OCI-LY3 (cell line): Measurements from ENCODE around the gene CHST12.

Experiments
- H2AFZ ChIP-seq: fragments of 200-600, 300-600 bp; shearing (Covaris generic); 2 replicates; pipeline ENCODE4 v1.6.0; 2014; ENCODE audit warnings: antibody characterized with exemption, low read depth, low read length
- H3K27ac ChIP-seq: fragments of 200-600, 300-600 bp; sonication (generic); 2 replicates; pipeline ENCODE4 v1.5.1; 2014; ENCODE audit warnings: mild to moderate bottlenecking, low read length, moderate library complexity, mixed read lengths
- H3K27me3 ChIP-seq: fragments of 200-600, 300-600 bp; sonication (generic); 2 replicates; pipeline ENCODE4 v1.6.1; 2014; ENCODE audit warnings: low read depth, low read length, mixed read lengths
- H3K36me3 ChIP-seq: fragments of 200-600, 300-600 bp; sonication (generic); replicated peaks from 2 replicates; pipeline ENCODE3; 2014; ENCODE audit warnings: low read depth, low read length, mixed read lengths
- H3K4me1 ChIP-seq: fragments of 300-600, 200-600 bp; sonication (generic); 2 replicates; pipeline ENCODE4 v1.6.1; 2014; ENCODE audit warnings: low read length, mixed read lengths
- H3K4me2 ChIP-seq: fragments of 200-600, 300-600 bp; sonication (generic); 2 replicates; pipeline ENCODE4 v1.6.1; 2014; ENCODE audit warnings: low read length, mixed read lengths
- H3K4me3 ChIP-seq: fragments of 300-600, 200-600 bp; sonication (generic); 2 replicates; pipeline ENCODE4 v1.5.1; 2014; ENCODE audit warnings: antibody characterized with exemption, mild to moderate bottlenecking, low read length, moderate library complexity
- H3K79me2 ChIP-seq: fragments of 300-600, 200-600 bp; shearing (Covaris generic); 2 replicates; pipeline ENCODE4 v1.6.1; 2014; ENCODE audit warnings: mild to moderate bottlenecking, low read length, mixed read lengths
- H3K9ac ChIP-seq: fragments of 300-600, 200-600 bp; shearing (Covaris generic); 2 replicates; pipeline ENCODE4 v1.6.0; 2014; ENCODE audit warnings: mild to moderate bottlenecking, low read length, moderate library complexity
- H3K9me3 ChIP-seq: fragments of 200-600, 300-600 bp; shearing (Covaris generic); 2 replicates; pipeline ENCODE4 v1.6.1; 2014; ENCODE audit warnings: low read length, mixed read lengths; ENCODE audit not compliant: insufficient read depth
- H4K20me1 ChIP-seq: fragments of 200-600, 300-600 bp; sonication (generic); 2 replicates; pipeline ENCODE4 v1.6.1; 2016; ENCODE audit warnings: low read length, mixed read lengths; ENCODE audit not compliant: insufficient read depth
- EZH2phosphoT487 ChIP-seq: fragments of 200-600 bp; shearing (Covaris generic); IDR thresholded peaks from 2 replicates; pipeline ENCODE4 v1.6.1; 2018; ENCODE audit warnings: antibody characterized with exemption, mixed run types, low read depth
- TF ChIP-seq, protein P1 (sequence below): fragments of 200-600, 300-600 bp; sonication (generic); IDR thresholded peaks from 2 replicates; pipeline ENCODE4 v1.5.1; 2014; ENCODE audit warnings: antibody characterized with exemption, low read length, low read depth

CHST12 gene

DNA sequence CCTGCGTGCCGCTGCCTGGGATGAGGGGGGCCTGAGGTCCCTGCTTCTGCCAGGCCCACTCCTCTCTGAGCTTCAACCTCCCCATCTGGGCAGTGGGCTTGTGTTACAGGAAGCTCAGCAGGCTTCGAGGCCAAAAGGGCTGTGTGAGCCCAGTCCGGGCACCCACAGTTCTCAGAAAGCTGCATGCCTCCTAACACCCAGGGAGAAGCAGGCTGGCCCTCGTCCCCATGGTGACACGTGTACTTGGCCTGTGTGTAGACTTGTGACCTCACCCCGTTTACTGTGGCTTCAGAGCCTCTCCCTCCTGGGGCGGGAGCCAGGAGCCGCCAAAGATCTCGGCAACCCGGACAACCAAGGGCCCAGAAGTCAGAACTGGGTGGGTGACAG is 75.0 kb downstream of the CHST12 start:
- H3K4me3 ChIP-seq = no peak overlapping the region
- H3K79me2 ChIP-seq = no peaks in the 10 kb centered on the region
- no peak overlapping the region for H3K4me2 ChIP-seq
- no peaks in the 10 kb centered on the region for H3K27me3 ChIP-seq
- no peak for TF ChIP-seq EZH2phosphoT487
- TF ChIP-seq, protein P1, sequence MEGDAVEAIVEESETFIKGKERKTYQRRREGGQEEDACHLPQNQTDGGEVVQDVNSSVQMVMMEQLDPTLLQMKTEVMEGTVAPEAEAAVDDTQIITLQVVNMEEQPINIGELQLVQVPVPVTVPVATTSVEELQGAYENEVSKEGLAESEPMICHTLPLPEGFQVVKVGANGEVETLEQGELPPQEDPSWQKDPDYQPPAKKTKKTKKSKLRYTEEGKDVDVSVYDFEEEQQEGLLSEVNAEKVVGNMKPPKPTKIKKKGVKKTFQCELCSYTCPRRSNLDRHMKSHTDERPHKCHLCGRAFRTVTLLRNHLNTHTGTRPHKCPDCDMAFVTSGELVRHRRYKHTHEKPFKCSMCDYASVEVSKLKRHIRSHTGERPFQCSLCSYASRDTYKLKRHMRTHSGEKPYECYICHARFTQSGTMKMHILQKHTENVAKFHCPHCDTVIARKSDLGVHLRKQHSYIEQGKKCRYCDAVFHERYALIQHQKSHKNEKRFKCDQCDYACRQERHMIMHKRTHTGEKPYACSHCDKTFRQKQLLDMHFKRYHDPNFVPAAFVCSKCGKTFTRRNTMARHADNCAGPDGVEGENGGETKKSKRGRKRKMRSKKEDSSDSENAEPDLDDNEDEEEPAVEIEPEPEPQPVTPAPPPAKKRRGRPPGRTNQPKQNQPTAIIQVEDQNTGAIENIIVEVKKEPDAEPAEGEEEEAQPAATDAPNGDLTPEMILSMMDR = no peak
- no peaks in the 10 kb centered on the region for H3K36me3 ChIP-seq
- no peak overlapping the region for H2AFZ ChIP-seq
- no peak overlapping the region for H3K27ac ChIP-seq
- no peaks in the 10 kb centered on the region for H3K4me1 ChIP-seq
- no peaks in the 10 kb centered on the region for H4K20me1 ChIP-seq
- H3K9me3 ChIP-seq = no peaks in the 10 kb centered on the region
- no peak overlapping the region for H3K9ac ChIP-seq

DNA sequence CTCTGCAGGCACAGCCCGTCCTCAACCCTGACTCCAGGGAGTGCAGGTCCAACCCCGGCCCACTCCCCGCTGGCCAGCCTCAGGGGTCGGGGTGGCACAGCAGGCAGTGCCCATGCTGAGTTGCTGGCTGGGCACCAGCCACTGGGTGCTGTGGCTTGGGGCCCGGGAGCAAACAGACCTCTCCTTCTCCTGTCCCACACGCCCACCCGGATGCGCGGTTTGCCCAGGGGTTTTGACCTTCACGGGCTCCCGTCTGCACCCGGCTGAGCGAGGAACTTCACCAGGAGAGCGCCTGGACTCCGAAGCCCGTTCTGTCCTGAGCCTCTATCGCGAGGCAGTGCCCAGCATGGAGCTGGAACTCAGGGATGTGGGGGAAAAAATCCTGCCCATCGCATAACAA is 75.4 kb downstream of the CHST12 start:
- Histone ChIP-seq H3K4me3 (no peak overlapping the region), H3K9me3 (no peaks in the 10 kb centered on the region), H2AFZ (no peak overlapping the region), H3K27me3 (no peaks in the 10 kb centered on the region), H3K27ac (no peak overlapping the region), H3K79me2 (no peaks in the 10 kb centered on the region), H3K9ac (no peak overlapping the region), H3K36me3 (no peaks in the 10 kb centered on the region), H3K4me1 (no peaks in the 10 kb centered on the region), H3K4me2 (no peak overlapping the region), H4K20me1 (no peaks in the 10 kb centered on the region)
- TF ChIP-seq, protein P1 = no peak
- TF ChIP-seq EZH2phosphoT487 = no peak

DNA sequence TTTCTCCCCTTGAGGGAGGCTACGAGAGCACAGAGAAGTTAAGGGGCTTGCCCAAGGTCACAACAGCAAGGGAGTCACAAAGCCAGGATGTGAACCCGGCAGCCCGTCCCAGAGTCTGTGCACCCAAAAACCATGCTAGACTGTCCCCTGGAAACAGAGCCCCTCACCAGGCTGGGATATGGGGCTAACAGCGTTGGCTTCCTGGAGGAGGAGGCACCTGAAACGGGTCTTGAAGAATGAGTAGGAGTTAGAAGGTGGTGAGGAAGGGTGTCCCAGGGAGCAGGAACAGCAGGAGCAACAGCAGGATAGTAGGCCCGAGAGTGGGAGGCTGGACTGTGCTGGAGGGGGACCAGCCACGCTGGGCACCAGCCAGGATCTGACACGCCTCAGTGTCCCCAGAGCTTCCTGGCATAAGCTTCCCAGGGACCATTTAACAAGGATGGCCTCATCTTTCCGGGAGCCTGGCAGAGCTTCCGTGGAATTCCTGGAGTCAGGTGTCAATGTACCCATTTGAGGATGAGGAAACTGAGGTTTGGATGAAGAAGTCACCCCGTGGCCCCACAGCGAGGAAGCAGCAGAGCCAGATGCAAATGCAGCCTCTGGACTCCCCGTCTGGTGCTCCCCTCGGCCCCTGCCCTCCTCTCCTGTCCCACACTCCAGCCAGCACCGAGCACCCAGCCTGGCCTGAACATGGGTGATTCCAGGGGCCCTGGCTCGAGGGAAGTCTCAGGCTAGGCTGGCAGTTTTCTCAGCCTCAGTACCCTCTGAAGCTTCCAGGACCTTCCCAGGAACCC is 76.1 kb downstream of the CHST12 start:
- no peak overlapping the region for H3K4me2 ChIP-seq
- no peak overlapping the region for H3K27ac ChIP-seq
- H3K36me3 ChIP-seq = no peaks in the 10 kb centered on the region
- no peak overlapping the region for H3K9ac ChIP-seq
- no peak overlapping the region for H3K4me3 ChIP-seq
- H3K79me2 ChIP-seq = no peaks in the 10 kb centered on the region
- no peaks in the 10 kb centered on the region for H3K4me1 ChIP-seq
- no peak overlapping the region for H2AFZ ChIP-seq
- TF ChIP-seq, protein P1 = no peak
- TF ChIP-seq EZH2phosphoT487 = no peak
- no peaks in the 10 kb centered on the region for H4K20me1 ChIP-seq
- no peaks in the 10 kb centered on the region for H3K27me3 ChIP-seq
- H3K9me3 ChIP-seq = no peaks in the 10 kb centered on the region

DNA sequence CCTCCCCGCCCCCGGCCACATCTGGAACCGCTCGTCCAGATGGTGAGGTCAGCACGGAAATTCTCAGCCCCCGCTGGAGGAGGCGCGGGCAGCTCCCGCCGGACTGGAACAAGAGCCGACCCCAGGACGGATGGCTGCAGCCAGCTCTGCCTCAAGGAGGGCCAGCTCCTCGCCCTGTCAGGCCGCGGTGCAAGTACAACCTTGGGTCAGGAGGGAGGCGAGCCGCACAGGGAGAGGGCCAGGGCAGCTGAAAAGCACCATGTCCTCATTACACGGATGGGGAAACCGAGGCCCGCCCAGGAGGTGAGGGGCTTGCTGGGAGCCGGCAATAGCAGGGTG is 76.6 kb downstream of the CHST12 start:
- H2AFZ ChIP-seq = no peak overlapping the region
- no peaks in the 10 kb centered on the region for H3K79me2 ChIP-seq
- no peaks in the 10 kb centered on the region for H4K20me1 ChIP-seq
- no peaks in the 10 kb centered on the region for H3K27me3 ChIP-seq
- no peak overlapping the region for H3K4me3 ChIP-seq
- TF ChIP-seq EZH2phosphoT487 = no peak
- TF ChIP-seq, protein P1 = no peak
- no peak overlapping the region for H3K27ac ChIP-seq
- no peaks in the 10 kb centered on the region for H3K4me1 ChIP-seq
- no peak overlapping the region for H3K9ac ChIP-seq
- no peaks in the 10 kb centered on the region for H3K36me3 ChIP-seq
- H3K9me3 ChIP-seq = no peaks in the 10 kb centered on the region
- no peak overlapping the region for H3K4me2 ChIP-seq
